GM23248 (cell line): ENCODE measurements around the gene RNF150. TPM values are rescaled to one million over a fixed set of nuclear protein-coding genes. Genes with fewer than 3 reads are reported as not detected.

Experiments
- DNase-seq: peaks from one replicate; pipeline ENCODE4 v3.0.0-alpha.2; 2015
- H2AFZ ChIP-seq: fragments of 200-600 bp; sonication (generic); 2 replicates; pipeline ENCODE4 v1.6.1; 2016; ENCODE audit warnings: antibody characterized with exemption
- H3F3A ChIP-seq: fragments of 200-600 bp; sonication (generic); 2 replicates; pipeline ENCODE4 v1.6.1; 2016; ENCODE audit warnings: mild to moderate bottlenecking, antibody characterized with exemption, mixed run types; ENCODE audit not compliant: insufficient read depth
- H3K27ac ChIP-seq: fragments of 200-600 bp; sonication (generic); 2 replicates; pipeline ENCODE4 v1.5.1; 2016; ENCODE audit warnings: mild to moderate bottlenecking
- H3K27me3 ChIP-seq: fragments of 200-600 bp; sonication (generic); replicated peaks from 2 replicates; pipeline ENCODE4 v1.6.1; 2016; ENCODE audit warnings: mild to moderate bottlenecking; ENCODE audit not compliant: insufficient read depth
- H3K36me3 ChIP-seq: fragments of 200-600 bp; sonication (generic); 2 replicates; pipeline ENCODE4 v1.6.1; 2016; ENCODE audit warnings: low read depth, mild to moderate bottlenecking
- H3K4me1 ChIP-seq: fragments of 200-600 bp; sonication (generic); 2 replicates; pipeline ENCODE4 v1.6.1; 2016; ENCODE audit warnings: mild to moderate bottlenecking; ENCODE audit not compliant: insufficient read depth
- H3K4me2 ChIP-seq: fragments of 200-600 bp; sonication (generic); one replicate; pipeline ENCODE4 v1.6.1; 2016; ENCODE audit warnings: mild to moderate bottlenecking; ENCODE audit not compliant: unreplicated experiment
- H3K4me3 ChIP-seq: fragments of 200-600 bp; sonication (generic); 2 replicates; pipeline ENCODE4 v1.5.1; 2016; ENCODE audit warnings: mild to moderate bottlenecking
- H3K79me2 ChIP-seq: fragments of 200-600 bp; sonication (generic); 2 replicates; pipeline ENCODE4 v1.6.1; 2016; ENCODE audit warnings: mild to moderate bottlenecking; ENCODE audit not compliant: insufficient read depth
- H3K9ac ChIP-seq: fragments of 200-600 bp; sonication (generic); 2 replicates; pipeline ENCODE4 v1.6.1; 2016; ENCODE audit warnings: mild to moderate bottlenecking
- H3K9me2 ChIP-seq: fragments of 200-600 bp; sonication (generic); 2 replicates; pipeline ENCODE4 v1.6.1; 2016; ENCODE audit warnings: mixed run types, mild to moderate bottlenecking, moderate library complexity; ENCODE audit not compliant: insufficient read depth
- H3K9me3 ChIP-seq: fragments of 200-600 bp; sonication (generic); one replicate; pipeline ENCODE4 v1.6.1; 2017; ENCODE audit warnings: low read depth
- H4K20me1 ChIP-seq: fragments of 200-600 bp; sonication (generic); 2 replicates; pipeline ENCODE4 v1.6.0; 2016; ENCODE audit not compliant: insufficient read depth
- EZH2 ChIP-seq: fragments of 200-600 bp; sonication (generic); IDR thresholded peaks from 2 replicates; pipeline ENCODE4 v1.6.1; 2018; ENCODE audit warnings: antibody characterized with exemption, mild to moderate bottlenecking; ENCODE audit not compliant: insufficient read depth, poor library complexity, severe bottlenecking
- EZH2phosphoT487 ChIP-seq: fragments of 200-600 bp; sonication (generic); IDR thresholded peaks from 2 replicates; pipeline ENCODE4 v1.6.1; 2018; ENCODE audit warnings: antibody characterized with exemption, moderate library complexity, mild to moderate bottlenecking, low read depth; ENCODE audit not compliant: insufficient read depth
- WGBS, 2 experiments: methylation state at CpG; one replicate each; pipeline ENCODE4 v1.1.6; 2015 to 2017; ENCODE audit warnings: low lambda C conversion rate in 2 of 2, low coverage in 1 of 2; ENCODE audit errors: missing lambda C conversion rate in 2 of 2; 5-methylcytosine and 5-hydroxymethylcytosine counted together
- in situ Hi-C: fragments of 300-500 bp; cut with MboI; formaldehyde crosslinking; loops from 2 replicates; pipeline ENCODE4 v1.15.0; 2020
- polyA plus RNA-seq: library from polyadenylated mRNA; unstranded; fragments of >200 nt; fragmentation: Nextera tagmentation; extraction: Ambion mirVana; gene quantifications from 2 replicates; pipeline ENCODE4 v1.2.1, GENCODE V29; 2016
- total RNA-seq: library from RNA; depleted of rRNA; stranded (reverse); fragments of >200 nt; shearing (Covaris generic); gene quantifications from 2 replicates; pipeline ENCODE4 v1.2.3, GENCODE V29; 2014

The RNF150 gene
- total and polyA plus RNA-seq, 2 experiments from 2014 or later: 4.8 to 10.5 TPM

DNA sequence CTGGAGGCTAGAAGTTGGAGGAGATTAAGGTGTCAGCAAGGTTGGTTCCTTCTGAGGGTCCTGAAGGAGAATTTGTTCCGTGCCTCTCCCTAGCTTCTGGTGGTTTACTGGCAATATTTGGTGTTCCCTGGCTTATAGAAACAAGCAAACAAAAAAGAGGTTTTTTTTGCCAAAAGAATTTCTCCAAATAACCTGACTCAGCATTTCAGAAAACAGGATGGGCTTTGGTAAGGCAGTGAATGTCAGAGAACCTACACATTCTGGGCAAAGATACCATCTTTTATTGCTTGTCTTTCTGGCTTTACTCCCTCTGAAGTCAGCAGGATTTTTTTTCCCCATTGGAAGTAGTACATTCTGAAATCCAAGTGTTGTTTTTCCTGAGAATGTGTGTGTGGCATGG is 283.7 kb downstream of the RNF150 start:
- in situ Hi-C loops: loop anchor here (10.0 kb wide), 1 partner anchor 485 kb away; no protein-coding TSS in a partner anchor
- WGBS, 2 experiments: 65 to 76% methylated on average over 1 of the region's 1 CpG

DNA sequence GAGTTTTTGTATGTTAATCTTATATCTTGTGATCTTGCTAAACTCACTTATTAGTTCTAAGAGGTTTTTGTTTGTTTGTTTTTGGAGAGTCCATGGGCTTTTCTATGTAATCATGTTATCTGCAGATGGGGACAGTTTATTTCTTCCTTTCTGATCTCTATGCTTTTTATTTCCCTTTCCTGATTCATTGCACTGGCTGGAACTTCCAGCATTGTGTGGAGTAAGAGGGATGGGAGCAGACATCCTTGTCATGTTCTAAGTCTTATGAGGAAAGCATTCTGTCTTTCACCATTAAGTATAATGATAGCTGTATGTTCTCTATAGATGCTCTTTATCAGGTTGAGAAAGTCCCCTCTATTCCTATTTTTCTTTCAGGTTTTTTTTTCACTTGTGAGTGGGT is 286.5 kb downstream of the RNF150 start:
- Histone ChIP-seq H3K36me3 (no peaks in the 10 kb centered on the region), H3K4me2 (no peak overlapping the region), H3K4me1 (no peaks in the 10 kb centered on the region), H4K20me1 (no peaks in the 10 kb centered on the region), H2AFZ (no peak overlapping the region), H3K79me2 (no peaks in the 10 kb centered on the region), H3K9ac (no peak overlapping the region), H3K27ac (no peak overlapping the region), H3K27me3 (peaks cover 15% of the 10 kb centered on the region; the same call in 1 of the 2 replicates), H3K9me3 (no peaks in the 10 kb centered on the region), H3K9me2 (no peaks in the 10 kb centered on the region), H3K4me3 (no peak overlapping the region), H3F3A (no peaks in the 10 kb centered on the region)
- no peak for DNase-seq
- TF ChIP-seq EZH2phosphoT487 (no peak), EZH2 (no peak)
- in situ Hi-C loops: loop anchor here (10.0 kb wide), 1 partner anchor 482 kb away; no protein-coding TSS in a partner anchor

More for the DNA sequence above, 283.7 kb downstream of the RNF150 start:
- no peak overlapping the region for H2AFZ ChIP-seq
- no peaks in the 10 kb centered on the region for H3F3A ChIP-seq
- H3K27me3 ChIP-seq: peaks cover 15% of the 10 kb centered on the region; the same call in 1 of the 2 replicates
- no peak overlapping the region for H3K9ac ChIP-seq
- H3K4me3 ChIP-seq: no peak overlapping the region
- no peak overlapping the region for H3K4me2 ChIP-seq
- H3K79me2 ChIP-seq: no peaks in the 10 kb centered on the region
- H4K20me1 ChIP-seq: no peaks in the 10 kb centered on the region
- DNase-seq: no peak
- no peak overlapping the region for H3K27ac ChIP-seq
- H3K9me2 ChIP-seq: no peaks in the 10 kb centered on the region
- H3K9me3 ChIP-seq: no peaks in the 10 kb centered on the region
- no peak for TF ChIP-seq EZH2
- H3K36me3 ChIP-seq: no peaks in the 10 kb centered on the region
- H3K4me1 ChIP-seq: no peaks in the 10 kb centered on the region

GRCh38 chr4:140844061-140844460 is 289.2 kb downstream of the RNF150 start:
- Histone ChIP-seq H3K27me3 (peaks cover 15% of the 10 kb centered on the region; the same call in 1 of the 2 replicates), H3K27ac (no peak overlapping the region), H3K4me1 (no peaks in the 10 kb centered on the region), H3K36me3 (no peaks in the 10 kb centered on the region), H3K9ac (no peak overlapping the region), H3K4me2 (no peak overlapping the region), H3K9me2 (no peaks in the 10 kb centered on the region), H3F3A (no peaks in the 10 kb centered on the region), H2AFZ (no peak overlapping the region), H3K9me3 (no peaks in the 10 kb centered on the region), H3K4me3 (no peak overlapping the region), H3K79me2 (no peaks in the 10 kb centered on the region), H4K20me1 (no peaks in the 10 kb centered on the region)
- 0 to 4% methylated on average over 1 of the region's 1 CpG for WGBS, 2 experiments
- no peak for TF ChIP-seq EZH2phosphoT487
- TF ChIP-seq EZH2: no peak
- in situ Hi-C loops: loop anchor here (10.0 kb wide), 1 partner anchor 479 kb away; no protein-coding TSS in a partner anchor
- no peak for DNase-seq

- no peaks in the 10 kb centered on the region for H4K20me1 ChIP-seq
- no peaks in the 10 kb centered on the region for H3K4me1 ChIP-seq
- H3K27me3 ChIP-seq: peaks cover 4% of the 10 kb centered on the region; the same call in 1 of the 2 replicates
- no peak overlapping the region for H3K4me3 ChIP-seq
- no peaks in the 10 kb centered on the region for H3K9me3 ChIP-seq
- no peak overlapping the region for H3K27ac ChIP-seq
- H3K79me2 ChIP-seq: no peaks in the 10 kb centered on the region
- no peak for DNase-seq
- no peaks in the 10 kb centered on the region for H3K9me2 ChIP-seq
- no peak for TF ChIP-seq EZH2
- no peak for TF ChIP-seq EZH2phosphoT487
- no peak overlapping the region for H3K9ac ChIP-seq
- H3K36me3 ChIP-seq: no peaks in the 10 kb centered on the region
- in situ Hi-C loops: loop anchor here (10.0 kb wide), 1 partner anchor 476 kb away; no protein-coding TSS in a partner anchor
- no peaks in the 10 kb centered on the region for H3F3A ChIP-seq
- H3K4me2 ChIP-seq: no peak overlapping the region
- WGBS, 2 experiments: 43 to 61% methylated on average over 2 of the region's 2 CpGs
- no peak overlapping the region for H2AFZ ChIP-seq
These were observed 292.1 kb downstream of the RNF150 start for GRCh38 chr4:140841186-140841585.
